IMR-90 (cell line): ENCODE data around the gene TBXAS1. TPM values are rescaled to one million over a fixed set of nuclear protein-coding genes. Genes with fewer than 3 reads are reported as not detected.

ENCODE experiments used
- ATAC-seq: fragments of 200-7000 bp; cut with Tn5 transposase; 2 replicates; pipeline ENCODE4 v1.9.1; 2020; ENCODE audit warnings: low read depth, mild to moderate bottlenecking, moderate library complexity
- BruUV-seq: library from RNA; stranded (reverse); fragments of 400-500 nt; replicated peaks from 2 replicates; lab custom pipeline; 2021; lab: Mats Ljungman, UMichigan
- CTCF ChIA-PET: fragments of 300-600 bp; formaldehyde crosslinking; extraction: SDS; loops from one replicate; lab custom pipeline; 2021; ENCODE audit warnings: antibody characterized with exemption; lab: Yijun Ruan, JAX
- POLR2A ChIA-PET: fragments of 300-600 bp; sonication (Branson Sonifier 250); formaldehyde crosslinking; loops from one replicate; lab custom pipeline; 2022; ENCODE audit warnings: antibody characterized with exemption; ENCODE audit not compliant: unreplicated experiment; lab: Charles Lee
- DNase-seq: peaks from one replicate; pipeline ENCODE4 v3.0.0; 2013
- H2AFZ ChIP-seq: replicated peaks from 2 replicates; pipeline ENCODE3; 2013; ENCODE audit warnings: low read length, mild to moderate bottlenecking; ENCODE audit not compliant: poor library complexity
- H2AK5ac ChIP-seq: 2 replicates; pipeline ENCODE4 v1.6.1; 2013; ENCODE audit warnings: low read depth, low read length, inconsistent platforms
- H2AK9ac ChIP-seq: replicated peaks from 2 replicates; pipeline ENCODE3; 2013; ENCODE audit warnings: mild to moderate bottlenecking, low read depth, low read length, moderate library complexity; ENCODE audit not compliant: poor library complexity
- H2BK120ac ChIP-seq: 2 replicates; pipeline ENCODE4 v1.6.1; 2013; ENCODE audit warnings: low read depth, low read length, inconsistent platforms
- H2BK15ac ChIP-seq: 3 replicates; pipeline ENCODE4 v1.6.1; 2013; ENCODE audit warnings: low read depth, low read length, inconsistent platforms
- H2BK20ac ChIP-seq: 2 replicates; pipeline ENCODE4 v1.6.1; 2013; ENCODE audit warnings: low read depth, mild to moderate bottlenecking, inconsistent platforms, low read length, moderate library complexity
- H2BK5ac ChIP-seq: 2 replicates; pipeline ENCODE4 v1.6.1; 2013; ENCODE audit warnings: mild to moderate bottlenecking, low read depth, low read length, inconsistent platforms; ENCODE audit not compliant: poor library complexity, severe bottlenecking
- H3K14ac ChIP-seq: replicated peaks from 2 replicates; pipeline ENCODE4 v1.6.1; 2013; ENCODE audit warnings: low read depth, low read length, inconsistent platforms
- H3K18ac ChIP-seq: 2 replicates; pipeline ENCODE4 v1.6.1; 2013; ENCODE audit warnings: low read depth, low read length, control low read depth
- H3K23ac ChIP-seq: 2 replicates; pipeline ENCODE4 v1.6.1; 2013; ENCODE audit warnings: low read depth, low read length, inconsistent platforms
- H3K27ac ChIP-seq: 2 replicates; pipeline ENCODE4 v1.5.1; 2013; ENCODE audit warnings: mild to moderate bottlenecking, control low read depth, low read length; ENCODE audit not compliant: insufficient read depth
- H3K27me3 ChIP-seq: 2 replicates; pipeline ENCODE4 v1.6.1; 2013; ENCODE audit warnings: low read length; ENCODE audit not compliant: control insufficient read depth, insufficient read depth
- H3K36me3 ChIP-seq: 2 replicates; pipeline ENCODE4 v1.6.1; 2013; ENCODE audit warnings: low read length, mixed read lengths; ENCODE audit not compliant: control insufficient read depth, insufficient read depth
- H3K4ac ChIP-seq: 2 replicates; pipeline ENCODE4 v1.6.1; 2013; ENCODE audit warnings: low read depth, low read length, inconsistent platforms
- H3K4me1 ChIP-seq: 2 replicates; pipeline ENCODE4 v1.6.1; 2013; ENCODE audit warnings: low read length, mixed read lengths; ENCODE audit not compliant: control insufficient read depth, insufficient read depth
- H3K4me2 ChIP-seq: 2 replicates; pipeline ENCODE4 v1.6.1; 2013; ENCODE audit warnings: low read depth, mild to moderate bottlenecking, control low read depth, low read length, moderate library complexity
- H3K4me3 ChIP-seq: 2 replicates; pipeline ENCODE4 v1.5.1; 2013; ENCODE audit warnings: low read depth, mild to moderate bottlenecking, control low read depth, low read length, moderate library complexity; ENCODE audit not compliant: insufficient read depth
- H3K56ac ChIP-seq: 2 replicates; pipeline ENCODE4 v1.6.1; 2013; ENCODE audit warnings: low read length, inconsistent platforms; ENCODE audit not compliant: insufficient read depth; ENCODE audit errors: extremely low read depth
- H3K79me1 ChIP-seq, 2 experiments: 2 replicates each; pipeline ENCODE4 v1.6.1; 2013; ENCODE audit warnings: low read length in 2 of 2, inconsistent platforms in 1 of 2, low read depth in 1 of 2
- H3K9ac ChIP-seq: 2 replicates; pipeline ENCODE4 v1.6.1; 2013; ENCODE audit warnings: low read depth, low read length, control low read depth
- H3K9me1 ChIP-seq: 2 replicates; pipeline ENCODE4 v1.6.1; 2013; ENCODE audit warnings: low read length, inconsistent platforms; ENCODE audit not compliant: insufficient read depth
- H3K9me3 ChIP-seq: 2 replicates; pipeline ENCODE4 v1.6.1; 2013; ENCODE audit warnings: low read length; ENCODE audit not compliant: control insufficient read depth, insufficient read depth
- H4K20me1 ChIP-seq: 2 replicates; pipeline ENCODE4 v1.6.1; 2013; ENCODE audit warnings: low read length, inconsistent platforms; ENCODE audit not compliant: insufficient read depth
- H4K5ac ChIP-seq: 2 replicates; pipeline ENCODE4 v1.6.1; 2013; ENCODE audit warnings: mild to moderate bottlenecking, low read depth, low read length, control low read depth
- H4K8ac ChIP-seq, 2 experiments: 2 replicates each; pipeline ENCODE4 v1.6.1; 2013; ENCODE audit warnings: low read depth in 2 of 2, low read length in 2 of 2, control low read depth in 1 of 2, inconsistent platforms in 1 of 2
- H4K91ac ChIP-seq: 2 replicates; pipeline ENCODE4 v1.6.1; 2013; ENCODE audit warnings: low read depth, low read length, inconsistent platforms; ENCODE audit not compliant: insufficient read depth
- BHLHE40 ChIP-seq: fragments of 150-350 bp; IDR thresholded peaks from 2 replicates; pipeline ENCODE4 v1.6.1; 2016; ENCODE audit warnings: mild to moderate bottlenecking, low read depth, low read length
- CEBPB ChIP-seq: IDR thresholded peaks from 2 replicates; pipeline ENCODE4 v1.6.1; 2012; ENCODE audit warnings: low read depth, low read length, improper control_type of control experiment
- CHD1 ChIP-seq: IDR thresholded peaks from 2 replicates; pipeline ENCODE4 v1.6.1; 2012; ENCODE audit warnings: low read depth, low read length, improper control_type of control experiment
- FOS ChIP-seq: fragments of 150-350 bp; IDR thresholded peaks from 2 replicates; pipeline ENCODE4 v1.6.1; 2016; ENCODE audit warnings: low read depth, low read length
- MAFK ChIP-seq: IDR thresholded peaks from 2 replicates; pipeline ENCODE4 v1.6.1; 2012; ENCODE audit warnings: low read depth, low read length, improper control_type of control experiment
- MAZ ChIP-seq: IDR thresholded peaks from 2 replicates; pipeline ENCODE4 v1.6.1; 2012; ENCODE audit warnings: low read depth, mild to moderate bottlenecking, low read length, improper control_type of control experiment, moderate library complexity, borderline replicate concordance
- MXI1 ChIP-seq: IDR thresholded peaks from 2 replicates; pipeline ENCODE4 v1.6.1; 2012; ENCODE audit warnings: low read depth, mild to moderate bottlenecking, low read length, moderate library complexity, borderline replicate concordance
- NFE2L2 ChIP-seq: fragments of 150-350 bp; IDR thresholded peaks from 2 replicates; pipeline ENCODE4 v1.6.1; 2016; ENCODE audit warnings: low read depth, mild to moderate bottlenecking, low read length
- POLR2A ChIP-seq: IDR thresholded peaks from 2 replicates; pipeline ENCODE4 v1.6.1; 2012; ENCODE audit warnings: mild to moderate bottlenecking, low read depth, low read length
- RAD21 ChIP-seq: IDR thresholded peaks from 2 replicates; pipeline ENCODE4 v1.6.1; 2012; ENCODE audit warnings: low read length, improper control_type of control experiment
- RCOR1 ChIP-seq: IDR thresholded peaks from 2 replicates; pipeline ENCODE4 v1.6.1; 2012; ENCODE audit warnings: mild to moderate bottlenecking, low read length, improper control_type of control experiment; ENCODE audit not compliant: insufficient replicate concordance
- RFX5 ChIP-seq: IDR thresholded peaks from 2 replicates; pipeline ENCODE4 v1.8.0; 2012; ENCODE audit warnings: low read depth, mild to moderate bottlenecking, low read length, moderate library complexity
- SMC3 ChIP-seq: fragments of 150-350 bp; IDR thresholded peaks from 2 replicates; pipeline ENCODE4 v1.6.1; 2016; ENCODE audit warnings: low read depth, mild to moderate bottlenecking, antibody characterized with exemption, low read length, moderate library complexity
- WGBS, 2 experiments: methylation state at CpG; one replicate each; pipeline versions ENCODE4 v1.1.5 to v1.1.7; 2013; ENCODE audit warnings: missing lambda C conversion rate in 2 of 2; ENCODE audit not compliant: insufficient read length in 1 of 2; ENCODE audit errors: extremely low coverage in 2 of 2; 5-methylcytosine and 5-hydroxymethylcytosine counted together
- dilution Hi-C: fragments of 300-500 bp; cut with HindIII; formaldehyde crosslinking; loops from one replicate; pipeline ENCODE4 v1.14.3; 2018; ENCODE audit warnings: low sequenced_read_pairs; ENCODE audit not compliant: unreplicated experiment
- in situ Hi-C: fragments of 300-500 bp; cut with MboI; formaldehyde crosslinking; loops from 3 replicates; pipeline ENCODE4 v1.14.3; 2019; ENCODE audit warnings: low sequenced_read_pairs, inconsistent platforms, mixed read lengths
- intact Hi-C: fragments of 100-400 bp; cut with micrococcal nuclease; formaldehyde crosslinking; loops from 2 replicates; pipeline ENCODE4 v1.10.0; 2022
- polyA plus RNA-seq, 3 experiments: library from polyadenylated mRNA; depleted of rRNA; stranded (reverse); fragments of >200 nt; gene quantifications; 2 replicates each; pipeline ENCODE4 v1.2.3, GENCODE V29; 2012; ENCODE audit warnings: low replicate concordance in 1 of 3
- total RNA-seq: library from RNA; depleted of rRNA; stranded (reverse); fragments of >200 nt; gene quantifications from 2 replicates; pipeline ENCODE4 v1.2.3, GENCODE V29; 2012
- TF ChIP-seq, protein P1 (sequence below): fragments of 150-350 bp; IDR thresholded peaks from 2 replicates; pipeline ENCODE4 v1.6.1; 2017; ENCODE audit warnings: mild to moderate bottlenecking, antibody characterized with exemption, low read length, low read depth
- TF ChIP-seq, protein P2 (sequence below): conservative IDR thresholded peaks from 2 replicates; pipeline ENCODE4 v1.5.1; 2012; ENCODE audit warnings: mild to moderate bottlenecking, low read depth, low read length, improper control_type of control experiment
- TF ChIP-seq, protein P3 (sequence below): fragments of 150-350 bp; IDR thresholded peaks from 2 replicates; pipeline ENCODE4 v1.6.1; 2016; ENCODE audit warnings: low read depth, mild to moderate bottlenecking, low read length, moderate library complexity, borderline replicate concordance

The TBXAS1 gene
- total and polyA plus RNA-seq, 2 of the 4 experiments (the other 2 are of a cell fraction) = 5.9 to 10.8 TPM

DNA sequence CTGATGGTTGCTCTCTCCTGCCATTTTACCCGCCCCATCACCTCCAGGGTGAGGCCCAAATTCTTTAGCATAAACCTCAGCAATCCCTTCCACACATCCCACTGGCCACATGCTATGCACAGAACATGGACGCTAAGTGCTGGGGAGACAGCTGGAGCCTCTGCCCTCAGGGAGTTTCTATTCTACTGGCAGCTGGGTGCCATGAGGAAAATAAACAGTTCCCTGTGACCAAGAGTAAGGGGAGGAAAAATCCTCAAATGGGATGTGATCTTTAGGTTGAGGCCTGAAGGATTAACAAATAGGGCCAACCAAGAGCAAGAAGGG is 232.5 kb downstream of the TBXAS1 start:
- in situ Hi-C loops = no loop called here
- Histone ChIP-seq H3K4me1 (peaks cover 21% of the 10 kb centered on the region), H2BK5ac (no peak overlapping the region), H3K9ac (no peak overlapping the region), H2AK5ac (peak overlapping the region; percentile 32), H3K4ac (peak overlapping the region; percentile 57), H4K5ac (no peak overlapping the region), H3K56ac (no peak overlapping the region), H4K91ac (no peak overlapping the region), H2AFZ (peak overlapping the region; percentile 52), H3K4me3 (no peak overlapping the region), H4K8ac (peak overlapping the region in 1 of 2 experiments; percentile 0; a peak in 2 of 4 replicates), H3K4me2 (0 out of 2 replicates have a peak overlapping the region, but pooled peaks have one; percentile 8), H3K9me1 (peaks cover 28% of the 10 kb centered on the region), H2BK20ac (no peak overlapping the region), H3K36me3 (no peaks in the 10 kb centered on the region), H3K27ac (no peak overlapping the region), H3K18ac (no peak overlapping the region), H3K9me3 (no peaks in the 10 kb centered on the region), H3K27me3 (no peaks in the 10 kb centered on the region), H2BK15ac (peak overlapping the region; percentile 33; the same call in 1 of the 3 replicates), H3K79me1 (peaks cover 27 to 57% of the 10 kb centered on the region in 2 experiments; a peak in 3 of 4 replicates), H3K23ac (peak overlapping the region; percentile 21), H3K14ac (no peak overlapping the region), H4K20me1 (peaks cover 8% of the 10 kb centered on the region; the same call in 1 of the 2 replicates), H2BK120ac (0 out of 2 replicates have a peak overlapping the region, but pooled peaks have one; percentile 11), H2AK9ac (peak overlapping the region; percentile 33)
- ChIA-PET POLR2A (no interaction called here), CTCF (no interaction called here)
- no TSS peak for BruUV-seq
- ATAC-seq = no peak
- 86% methylated on average over 1 of the region's 2 CpGs; no CpG with 5 or more reads in 1 of the 2 experiments for WGBS, 2 experiments
- TF ChIP-seq MAZ = no peak
- no peak for TF ChIP-seq MAFK
- no peak for TF ChIP-seq CHD1
- no peak for TF ChIP-seq MXI1
- no peak for TF ChIP-seq RAD21
- TF ChIP-seq, protein P1, sequence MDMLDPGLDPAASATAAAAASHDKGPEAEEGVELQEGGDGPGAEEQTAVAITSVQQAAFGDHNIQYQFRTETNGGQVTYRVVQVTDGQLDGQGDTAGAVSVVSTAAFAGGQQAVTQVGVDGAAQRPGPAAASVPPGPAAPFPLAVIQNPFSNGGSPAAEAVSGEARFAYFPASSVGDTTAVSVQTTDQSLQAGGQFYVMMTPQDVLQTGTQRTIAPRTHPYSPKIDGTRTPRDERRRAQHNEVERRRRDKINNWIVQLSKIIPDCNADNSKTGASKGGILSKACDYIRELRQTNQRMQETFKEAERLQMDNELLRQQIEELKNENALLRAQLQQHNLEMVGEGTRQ = no peak
- no peak for TF ChIP-seq RFX5
- no peak for TF ChIP-seq SMC3
- no peak for TF ChIP-seq FOS
- TF ChIP-seq RCOR1 = no peak
- TF ChIP-seq, protein P2, sequence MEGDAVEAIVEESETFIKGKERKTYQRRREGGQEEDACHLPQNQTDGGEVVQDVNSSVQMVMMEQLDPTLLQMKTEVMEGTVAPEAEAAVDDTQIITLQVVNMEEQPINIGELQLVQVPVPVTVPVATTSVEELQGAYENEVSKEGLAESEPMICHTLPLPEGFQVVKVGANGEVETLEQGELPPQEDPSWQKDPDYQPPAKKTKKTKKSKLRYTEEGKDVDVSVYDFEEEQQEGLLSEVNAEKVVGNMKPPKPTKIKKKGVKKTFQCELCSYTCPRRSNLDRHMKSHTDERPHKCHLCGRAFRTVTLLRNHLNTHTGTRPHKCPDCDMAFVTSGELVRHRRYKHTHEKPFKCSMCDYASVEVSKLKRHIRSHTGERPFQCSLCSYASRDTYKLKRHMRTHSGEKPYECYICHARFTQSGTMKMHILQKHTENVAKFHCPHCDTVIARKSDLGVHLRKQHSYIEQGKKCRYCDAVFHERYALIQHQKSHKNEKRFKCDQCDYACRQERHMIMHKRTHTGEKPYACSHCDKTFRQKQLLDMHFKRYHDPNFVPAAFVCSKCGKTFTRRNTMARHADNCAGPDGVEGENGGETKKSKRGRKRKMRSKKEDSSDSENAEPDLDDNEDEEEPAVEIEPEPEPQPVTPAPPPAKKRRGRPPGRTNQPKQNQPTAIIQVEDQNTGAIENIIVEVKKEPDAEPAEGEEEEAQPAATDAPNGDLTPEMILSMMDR = no peak
- no peak for TF ChIP-seq CEBPB
- no peak for TF ChIP-seq BHLHE40
- no peak for TF ChIP-seq POLR2A
- no peak for TF ChIP-seq NFE2L2
- TF ChIP-seq, protein P3, sequence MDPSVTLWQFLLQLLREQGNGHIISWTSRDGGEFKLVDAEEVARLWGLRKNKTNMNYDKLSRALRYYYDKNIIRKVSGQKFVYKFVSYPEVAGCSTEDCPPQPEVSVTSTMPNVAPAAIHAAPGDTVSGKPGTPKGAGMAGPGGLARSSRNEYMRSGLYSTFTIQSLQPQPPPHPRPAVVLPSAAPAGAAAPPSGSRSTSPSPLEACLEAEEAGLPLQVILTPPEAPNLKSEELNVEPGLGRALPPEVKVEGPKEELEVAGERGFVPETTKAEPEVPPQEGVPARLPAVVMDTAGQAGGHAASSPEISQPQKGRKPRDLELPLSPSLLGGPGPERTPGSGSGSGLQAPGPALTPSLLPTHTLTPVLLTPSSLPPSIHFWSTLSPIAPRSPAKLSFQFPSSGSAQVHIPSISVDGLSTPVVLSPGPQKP = no peak
- intact Hi-C loops = no loop called here
- DNase-seq = no peak
- dilution Hi-C loops = no loop called here
